HG02763 (cell line): Measurements from ENCODE around the gene MCM10.

Experiments used
- ATAC-seq: cut with Tn5 transposase; IDR thresholded peaks from one replicate; pipeline ENCODE4 v1.9.1; 2021; ENCODE audit warnings: mild to moderate bottlenecking, moderate library complexity; ENCODE audit not compliant: unreplicated experiment

The MCM10 gene

GRCh38 chr10:13256627-13257026 lies 95.3 kb downstream of the MCM10 start:
- no peak for ATAC-seq

GRCh38 chr10:13257621-13258140 lies 96.3 kb downstream of the MCM10 start:
- ATAC-seq = no peak
